ENCODE data around the gene KCNQ4.

Gene KCNQ4

DNA sequence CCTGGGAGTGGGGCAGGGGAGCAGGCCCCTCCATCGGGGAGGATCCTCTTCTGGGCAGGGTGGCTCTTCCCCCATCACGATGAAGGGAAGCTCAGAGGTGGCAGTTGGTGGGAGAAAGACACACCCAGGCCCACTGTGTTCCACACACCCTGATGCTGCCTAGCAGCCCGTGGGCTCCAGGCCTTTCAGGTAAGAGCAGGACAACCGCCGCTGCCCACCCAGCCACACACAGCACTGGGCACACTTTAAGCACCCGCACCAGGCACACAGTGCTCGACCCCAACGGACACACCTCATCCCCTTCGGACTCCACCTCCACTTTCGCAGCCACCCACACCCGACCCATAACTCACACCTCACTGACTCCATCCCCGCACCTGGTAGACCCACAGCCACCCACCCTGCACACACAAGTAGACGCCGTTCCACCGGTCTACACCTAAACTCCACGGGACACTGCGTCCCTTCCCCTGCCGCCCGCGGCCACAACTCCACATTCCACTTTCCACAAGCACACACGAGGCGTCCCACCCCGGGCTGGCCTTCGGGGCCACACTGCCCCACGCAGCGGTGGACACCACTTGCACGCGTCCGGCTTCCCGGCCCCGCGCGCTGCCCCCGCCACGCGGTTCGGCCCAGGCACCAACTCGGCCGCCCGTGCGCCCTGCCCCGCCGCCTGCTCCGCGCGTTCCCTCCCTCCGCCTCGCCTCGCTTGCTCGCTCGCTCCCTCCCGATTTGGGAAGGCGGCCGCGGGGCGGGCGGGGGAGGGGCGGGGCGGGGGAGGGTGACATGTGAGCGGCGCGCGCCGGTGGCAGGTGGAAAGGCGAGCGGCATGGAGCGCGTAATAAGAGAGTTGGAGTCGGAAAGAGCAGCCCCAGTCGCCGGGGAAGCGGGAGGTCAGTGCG is at the start of gene KCNQ4:
Gene KCNQ4, plus strand, starts transcription at position 787 of the 905 bp plus-strand sequence. CDS start 307 bp downstream, outside the sequence.
- peak; percentile 20 for DNase-seq

DNA sequence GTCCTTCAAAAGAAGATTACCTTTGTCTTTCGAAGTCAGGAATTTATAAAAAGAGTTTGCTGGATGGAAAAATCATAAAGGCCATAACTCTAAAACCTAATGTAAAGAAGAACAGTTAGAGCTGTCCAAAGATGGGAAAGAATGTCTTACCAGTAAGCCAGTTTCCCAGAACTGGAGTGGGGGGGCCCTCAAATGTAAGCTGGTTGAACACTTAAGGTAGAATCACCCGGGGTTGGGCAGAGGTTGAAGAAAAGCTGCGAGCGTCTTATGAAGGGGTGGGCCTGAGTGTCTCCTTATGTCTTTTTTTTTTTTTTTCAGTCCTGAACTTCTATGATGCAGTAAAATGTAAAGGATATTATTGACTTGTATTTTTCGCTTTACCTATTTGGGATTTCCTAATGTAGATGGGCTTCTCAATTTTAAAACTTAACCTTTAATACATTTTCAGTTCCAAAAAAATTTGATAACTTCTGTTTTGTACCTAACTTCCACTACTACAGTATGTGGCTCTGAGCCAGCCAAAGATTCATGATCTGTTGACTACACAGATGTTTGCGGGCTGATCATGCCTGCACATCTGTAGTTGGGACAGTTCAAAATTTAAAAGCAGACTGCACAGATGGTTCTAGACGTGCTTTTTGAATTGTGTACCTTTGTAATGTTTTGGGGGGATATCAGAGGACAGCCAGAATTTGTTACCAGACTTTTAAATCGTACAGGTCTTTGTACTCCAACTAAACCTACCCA is 48.5 kb upstream of the KCNQ4 start:
- DNase-seq: no peak

DNA sequence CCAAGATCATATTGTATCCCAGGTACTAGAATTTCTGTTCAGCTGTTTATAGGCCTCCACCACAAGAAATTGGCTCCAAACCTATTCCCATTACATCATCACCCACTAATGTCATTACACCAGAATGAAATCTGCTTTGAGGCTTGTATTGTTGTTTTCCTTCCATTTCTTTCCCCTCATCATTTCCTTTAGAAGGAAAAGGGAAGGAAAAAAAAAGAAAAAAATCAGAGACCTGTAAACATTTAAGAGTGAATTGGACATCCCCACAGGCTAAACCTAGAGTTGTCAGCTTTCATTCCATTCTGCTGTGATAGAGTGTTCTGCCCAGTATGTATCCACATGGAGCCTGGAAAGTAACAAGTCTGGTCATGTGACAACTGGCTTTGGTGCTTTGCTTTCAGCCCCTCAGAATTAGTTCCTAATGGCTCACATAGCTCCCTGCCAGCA is 47.5 kb upstream of the KCNQ4 start:
- no peak for DNase-seq

DNA sequence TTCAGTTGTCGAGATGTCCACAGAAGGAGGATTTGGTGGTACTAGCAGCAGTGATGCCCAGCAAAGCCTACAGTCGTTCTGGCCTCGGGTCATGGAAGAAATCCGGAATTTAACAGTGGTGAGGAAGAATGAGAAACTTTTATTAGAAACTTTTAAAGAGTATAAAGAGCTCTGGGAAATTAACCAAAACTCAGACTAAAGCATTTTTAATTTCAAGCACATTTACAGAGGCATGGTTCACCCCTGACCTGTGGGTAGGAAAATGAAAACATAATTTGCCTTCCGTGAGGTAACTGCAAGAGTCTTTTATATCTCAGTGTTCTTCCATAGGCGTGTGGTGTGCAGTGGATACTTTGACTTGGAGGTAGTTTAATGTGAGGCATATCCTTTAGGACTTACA is 44.8 kb upstream of the KCNQ4 start:
- DNase-seq: no peak

DNA sequence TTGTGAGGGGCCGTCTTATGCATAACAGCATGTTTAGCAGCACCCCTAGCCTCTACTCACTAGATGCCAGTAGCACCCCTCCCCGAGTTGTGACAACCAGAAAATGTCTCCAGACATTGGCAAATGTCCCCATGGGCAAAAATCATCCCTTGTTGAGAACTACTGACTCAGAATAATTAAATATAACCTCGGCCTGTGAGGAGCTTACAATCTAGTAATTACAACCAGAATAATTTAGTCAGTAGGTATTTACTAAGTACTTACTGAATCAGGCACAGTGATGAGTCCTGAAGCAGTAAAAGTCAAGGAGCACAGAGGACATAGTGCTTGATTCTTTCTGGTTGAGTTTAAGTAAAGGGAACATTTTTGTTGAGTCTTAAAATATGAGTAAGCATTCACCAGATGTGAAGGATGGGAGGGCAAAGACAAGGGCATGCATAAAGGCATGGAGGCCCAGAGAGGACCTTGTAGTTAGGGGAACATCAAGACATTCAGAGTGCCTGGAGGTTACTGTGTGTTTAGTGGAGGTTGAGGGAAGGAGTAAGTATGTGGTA is 44.1 kb upstream of the KCNQ4 start:
- no peak for DNase-seq

DNA sequence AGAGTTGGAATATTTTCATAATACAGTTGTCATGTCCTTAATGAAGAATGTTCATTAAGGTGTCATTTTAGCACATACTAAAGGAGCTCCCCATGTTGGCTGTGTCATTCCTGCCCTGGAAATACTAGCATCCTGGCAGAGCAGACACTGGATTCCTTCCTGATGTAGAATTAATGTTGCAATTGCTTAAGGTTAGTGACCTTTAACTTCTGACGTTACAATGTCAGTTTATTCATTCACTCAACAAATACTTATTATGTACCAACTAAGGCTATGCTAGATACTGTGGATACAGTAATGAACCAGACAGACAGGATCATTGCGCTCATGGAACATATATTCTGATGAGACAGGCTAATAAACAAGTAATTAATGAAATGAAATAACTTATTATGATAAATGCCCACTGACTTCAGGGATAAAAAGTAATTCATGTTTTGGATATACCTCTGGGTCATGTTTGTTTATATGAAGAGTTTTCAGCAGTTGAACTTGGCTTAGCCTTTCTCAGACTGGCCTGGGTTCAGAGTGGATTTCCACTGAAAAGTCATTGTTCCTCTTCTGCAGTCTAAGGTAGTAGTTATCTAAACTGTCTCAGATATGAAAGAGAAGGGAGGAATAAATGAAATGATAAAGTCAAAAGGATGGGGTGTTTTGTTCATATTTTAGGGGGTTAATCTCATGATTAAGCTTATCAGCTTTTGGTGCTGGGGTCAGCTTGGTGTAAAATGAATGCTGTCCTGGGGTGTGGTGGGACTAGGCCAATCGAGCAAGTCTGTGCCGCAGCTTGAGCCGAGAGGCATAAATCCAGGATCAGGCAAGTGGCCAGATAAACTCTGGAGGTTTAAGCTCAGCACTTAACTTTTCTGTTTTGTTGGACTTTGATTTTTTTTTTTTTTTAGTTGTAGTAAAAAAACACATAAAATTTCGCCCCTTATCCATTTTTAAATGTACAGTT is 43.3 kb upstream of the KCNQ4 start:
- no peak for DNase-seq

DNA sequence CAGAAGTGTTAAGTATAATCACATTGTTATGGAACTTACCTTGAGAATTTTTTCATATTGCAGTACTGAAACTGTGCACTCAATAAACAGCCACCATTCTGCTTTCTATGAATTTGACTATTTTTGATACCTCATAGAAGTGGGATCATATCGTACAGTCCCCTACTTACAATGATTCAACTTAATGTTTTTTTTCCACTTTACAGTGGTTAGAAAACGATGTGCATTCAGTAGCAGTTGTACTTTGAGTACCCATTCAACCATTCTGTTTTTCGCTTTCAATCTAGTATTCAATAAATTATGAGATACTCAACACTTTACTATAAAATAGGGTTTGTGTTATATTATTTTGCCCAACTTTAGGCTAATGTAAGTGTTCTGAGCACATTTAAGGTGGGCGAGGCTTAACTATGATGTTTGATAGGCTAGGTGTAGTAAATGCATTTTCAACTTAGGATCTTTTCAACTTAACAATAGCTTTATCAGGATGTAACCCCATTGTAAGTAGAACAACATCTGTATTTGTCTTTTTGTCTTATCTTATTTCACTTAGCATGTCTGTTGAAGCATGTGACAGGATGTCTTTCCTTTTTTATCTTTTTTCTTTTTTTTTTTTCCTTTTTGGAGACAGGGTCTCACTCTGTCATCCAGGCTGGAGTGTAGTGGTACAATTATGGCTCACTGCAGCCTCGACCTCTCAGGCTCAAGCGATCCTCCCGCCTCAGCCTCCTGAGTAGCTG is 42.4 kb upstream of the KCNQ4 start:
- no peak for DNase-seq

DNA sequence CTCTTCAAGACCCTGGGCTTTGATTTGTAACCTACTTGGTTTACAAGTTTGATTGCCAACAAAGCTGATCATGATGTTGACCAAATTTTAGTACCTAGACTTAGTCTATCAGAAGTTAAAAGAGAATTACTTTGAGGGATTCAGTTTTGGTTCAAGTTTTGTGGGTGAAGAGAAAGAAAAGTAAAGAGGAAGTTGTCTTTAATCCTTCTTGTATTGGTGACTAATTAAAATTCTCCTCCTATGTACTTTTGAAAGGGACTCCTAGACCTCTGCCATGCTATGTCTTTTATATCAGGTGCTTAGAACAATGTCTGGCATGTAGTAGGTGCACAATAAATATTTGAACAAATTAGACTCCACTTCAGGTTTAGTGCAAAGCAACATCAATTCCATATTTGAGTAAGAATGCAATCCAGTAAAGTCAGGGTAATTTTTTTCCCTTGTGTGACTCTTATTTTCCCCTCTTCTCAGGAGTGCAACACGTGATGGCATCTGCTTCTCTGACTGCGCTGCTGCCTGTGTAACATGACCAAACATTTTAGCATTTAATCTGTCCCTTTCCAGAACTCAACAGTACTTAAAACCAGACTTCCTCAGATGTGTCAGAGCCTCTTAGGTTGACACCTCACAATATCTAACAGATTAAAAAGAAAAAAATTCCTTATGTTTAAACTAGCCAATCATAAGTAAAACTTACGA is 41.1 kb upstream of the KCNQ4 start:
- peak; percentile 16 for DNase-seq

DNA sequence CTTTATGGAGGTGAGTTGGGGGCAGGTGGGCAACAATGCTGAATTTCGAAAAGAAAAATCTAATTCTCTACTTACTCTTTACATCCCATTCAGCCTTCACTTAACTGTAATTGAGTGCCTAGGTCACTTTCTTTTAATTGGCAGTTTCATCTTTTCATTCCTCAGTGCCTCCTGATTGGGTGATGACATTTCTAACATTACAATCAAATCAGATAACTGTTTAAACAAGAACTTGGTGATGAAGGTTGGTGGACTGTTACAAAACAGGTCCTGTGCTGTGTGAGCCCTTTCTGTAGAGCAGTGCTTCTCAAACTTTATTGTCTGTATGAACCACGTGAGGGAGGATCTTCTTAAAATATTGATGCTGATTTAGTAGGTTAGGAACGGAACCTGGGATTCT is 40.1 kb upstream of the KCNQ4 start:
- DNase-seq: no peak

DNA sequence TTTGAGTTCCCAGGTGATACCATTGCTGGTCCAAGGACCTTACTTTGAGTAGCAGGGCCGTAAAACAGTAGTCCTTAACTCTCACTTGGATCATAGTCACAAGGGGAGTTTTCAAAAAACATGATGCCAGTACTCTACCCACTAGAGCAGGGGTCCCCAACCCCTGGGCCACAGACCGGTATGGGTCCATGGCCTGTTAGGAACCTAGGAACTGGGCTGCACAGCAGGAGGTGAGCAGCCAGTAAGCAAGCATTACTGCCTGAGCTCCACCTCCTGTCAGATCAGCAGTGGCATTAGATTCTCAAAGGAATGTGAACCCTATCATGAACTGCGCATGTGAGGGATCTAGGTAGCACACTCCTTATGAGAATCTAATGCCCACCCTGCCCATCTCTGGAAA is 39.7 kb upstream of the KCNQ4 start:
- no peak for DNase-seq

DNA sequence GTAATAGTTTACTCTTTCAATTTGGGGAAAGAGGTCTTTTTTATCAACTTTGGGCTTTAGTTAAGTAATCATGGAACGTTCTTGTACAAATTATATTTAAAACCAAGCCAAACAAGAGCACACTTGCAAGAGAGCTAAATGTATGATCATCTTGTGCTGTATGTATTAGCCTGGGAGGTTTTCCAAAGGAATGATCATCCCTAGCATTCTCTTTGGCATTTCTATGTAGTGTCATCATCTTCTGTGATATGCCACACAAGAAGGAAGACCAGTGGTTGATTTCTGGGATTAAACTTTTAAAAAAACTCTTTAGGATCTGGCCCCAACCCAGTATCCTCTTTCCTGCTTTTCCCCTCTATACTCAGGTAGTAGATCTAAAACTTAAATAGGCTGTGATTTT is 38.4 kb upstream of the KCNQ4 start:
- DNase-seq: no peak

DNA sequence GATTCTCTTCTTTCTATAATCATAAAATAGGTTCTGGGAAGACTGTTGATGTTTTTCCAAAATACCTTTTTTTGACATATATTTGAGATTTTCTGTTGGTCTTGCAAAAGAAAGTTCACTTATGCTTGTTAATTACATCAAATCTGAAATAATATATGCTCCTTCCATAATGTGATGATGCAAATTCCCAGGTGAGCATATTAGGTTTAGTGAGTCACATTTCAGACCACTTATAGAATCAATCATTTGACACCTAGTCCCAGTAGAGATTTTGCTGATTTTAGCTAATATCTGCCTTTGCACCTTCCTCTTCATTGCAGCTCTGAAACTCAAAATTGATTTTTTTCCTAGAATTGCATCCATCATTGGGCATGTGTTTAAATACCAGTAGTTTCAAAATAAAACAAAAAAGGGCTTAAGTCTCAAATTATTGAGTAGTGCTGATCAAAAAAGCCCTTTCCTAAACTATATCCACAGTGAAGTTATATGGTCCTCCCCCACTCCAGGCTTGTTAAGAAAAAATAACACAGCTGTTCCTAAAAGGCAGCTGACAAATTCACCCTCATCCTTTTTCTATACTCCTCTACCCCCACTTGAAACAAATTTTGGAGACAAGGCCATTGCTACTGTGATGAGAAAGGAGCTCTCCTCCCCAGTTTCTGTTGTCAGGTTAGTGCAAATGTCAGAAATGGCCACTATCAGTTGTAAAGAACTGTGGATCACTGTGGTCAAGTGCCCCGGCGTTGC is 37.1 kb upstream of the KCNQ4 start:
- no peak for DNase-seq

DNA sequence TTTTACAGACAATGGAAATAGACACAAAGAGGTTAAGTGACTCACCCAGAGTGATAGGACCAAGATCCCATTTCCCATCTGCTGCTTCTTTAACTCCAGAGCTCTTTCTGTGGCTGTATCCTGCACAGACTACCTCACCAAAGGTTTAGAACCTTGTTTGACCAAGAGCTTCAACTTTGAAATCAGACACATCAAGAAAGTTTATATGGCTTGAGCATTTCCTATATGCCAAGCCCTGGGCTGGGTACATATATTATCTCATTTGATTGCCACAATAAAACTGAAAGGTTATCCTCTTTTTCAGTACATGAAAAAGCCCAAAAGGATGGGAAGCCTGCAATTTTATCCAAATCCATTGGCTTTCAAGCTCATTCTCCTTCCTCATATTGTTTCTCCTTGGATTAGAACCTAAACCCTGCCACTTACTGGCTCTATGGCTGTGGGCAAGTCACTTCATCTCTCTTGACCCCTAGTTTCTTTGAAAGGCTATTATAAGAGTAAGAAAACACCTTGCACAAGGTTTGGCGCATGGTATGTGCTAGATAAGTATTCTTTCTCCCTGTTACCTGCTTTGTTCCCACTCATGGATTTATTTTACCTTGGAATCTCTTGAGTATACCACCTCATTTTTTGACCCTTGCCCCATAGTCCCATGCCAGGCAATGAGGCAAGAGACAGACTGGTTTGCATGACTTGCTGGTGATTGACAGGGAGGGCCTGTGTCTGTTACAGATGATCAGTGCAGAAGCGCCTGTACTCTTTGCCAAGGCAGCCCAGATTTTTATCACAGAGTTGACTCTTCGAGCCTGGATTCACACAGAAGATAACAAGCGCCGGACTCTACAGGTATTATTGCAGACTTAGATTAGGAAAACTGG is 34.5 kb upstream of the KCNQ4 start:
- DNase-seq: no peak

DNA sequence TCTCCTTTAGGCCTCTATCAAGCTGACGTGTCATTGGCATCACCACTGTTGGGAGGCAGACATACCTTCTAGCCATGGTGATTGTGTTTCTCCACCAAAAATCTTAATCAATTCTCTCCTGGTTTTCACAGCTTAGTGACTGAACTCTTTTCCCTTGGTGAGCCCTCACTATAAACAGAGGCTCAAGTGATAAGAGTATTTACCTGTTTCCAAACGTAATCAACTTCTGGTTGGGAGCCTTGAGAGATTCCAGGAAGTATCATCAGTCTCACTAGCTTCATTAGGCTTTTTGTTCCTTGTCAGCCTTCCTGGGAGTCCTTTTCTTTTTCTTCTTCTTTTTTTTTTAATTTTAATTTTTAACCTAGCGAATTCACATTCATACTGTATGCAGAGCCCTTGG is 33.8 kb upstream of the KCNQ4 start:
- no peak for DNase-seq

DNA sequence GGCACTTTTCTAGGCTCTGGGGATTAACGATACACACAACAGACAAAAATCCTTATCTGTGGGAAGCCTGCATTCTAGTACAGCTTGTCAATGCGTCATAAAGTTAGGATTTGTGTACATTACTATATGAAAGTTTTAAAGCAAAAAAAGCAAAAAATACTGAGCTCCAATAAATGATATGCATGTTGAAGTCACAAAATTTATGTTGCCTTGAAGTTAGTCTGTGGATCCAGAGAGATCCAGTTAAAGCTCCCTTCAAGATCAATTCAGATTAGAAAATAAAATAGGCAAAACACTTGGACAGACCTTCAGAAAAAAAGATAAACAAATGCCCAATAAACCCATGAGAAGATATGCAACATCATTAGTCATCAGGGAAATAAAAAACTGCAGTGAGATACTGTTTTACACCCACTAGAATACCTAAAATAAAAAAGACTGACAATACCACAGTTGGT is 33.1 kb upstream of the KCNQ4 start:
- DNase-seq: no peak

DNA sequence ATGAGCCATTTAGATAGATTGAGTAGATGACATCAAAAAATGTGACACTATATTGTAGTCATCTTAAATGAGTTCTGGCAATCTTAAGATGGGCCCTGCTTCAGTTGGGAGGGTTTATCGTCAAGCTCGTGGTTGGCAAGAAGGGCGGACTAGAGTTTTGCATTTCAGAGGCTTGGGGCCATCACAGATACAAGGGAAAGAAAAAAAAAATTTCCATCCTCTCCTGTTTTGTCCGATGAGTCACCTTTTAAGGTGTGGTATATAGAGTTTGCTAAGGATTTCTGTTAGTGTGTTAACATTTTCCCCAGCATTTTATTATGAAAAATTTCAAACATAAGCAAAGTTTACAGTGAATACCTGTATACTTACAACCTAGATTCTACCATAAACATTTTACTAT is 31.8 kb upstream of the KCNQ4 start:
- DNase-seq: no peak

DNA sequence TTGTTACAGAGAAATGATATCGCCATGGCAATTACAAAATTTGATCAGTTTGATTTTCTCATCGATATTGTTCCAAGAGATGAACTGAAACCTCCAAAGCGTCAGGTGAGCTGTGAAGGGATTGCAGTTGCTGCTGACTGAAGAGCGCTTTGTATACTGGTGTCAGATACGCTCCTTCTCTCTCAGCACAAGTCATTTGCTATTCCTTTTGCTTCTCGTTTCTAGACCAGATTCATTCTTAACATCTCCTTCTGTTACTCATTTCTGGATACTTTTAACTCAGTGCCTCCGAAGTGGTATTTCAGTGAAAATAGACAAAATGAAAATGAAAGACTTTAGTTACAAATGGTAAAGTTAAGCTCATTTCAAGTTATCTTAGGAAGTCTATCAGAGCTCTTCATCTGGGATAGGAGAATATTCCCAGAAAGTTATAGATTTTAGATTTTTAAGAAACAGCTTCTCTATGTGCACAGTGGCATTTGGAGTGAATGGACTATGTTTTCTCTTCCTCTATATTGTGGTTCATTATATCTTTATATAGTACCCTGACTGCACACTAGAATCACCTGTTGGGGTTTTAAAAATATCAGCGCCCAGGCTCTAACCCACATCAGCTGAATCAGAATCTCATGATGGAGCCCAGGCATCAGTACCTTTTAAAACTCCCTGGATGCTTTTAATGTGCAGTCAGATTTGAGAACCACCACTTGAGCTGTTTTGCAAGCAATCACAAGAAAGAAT is 30.3 kb upstream of the KCNQ4 start:
- DNase-seq: no peak

DNA sequence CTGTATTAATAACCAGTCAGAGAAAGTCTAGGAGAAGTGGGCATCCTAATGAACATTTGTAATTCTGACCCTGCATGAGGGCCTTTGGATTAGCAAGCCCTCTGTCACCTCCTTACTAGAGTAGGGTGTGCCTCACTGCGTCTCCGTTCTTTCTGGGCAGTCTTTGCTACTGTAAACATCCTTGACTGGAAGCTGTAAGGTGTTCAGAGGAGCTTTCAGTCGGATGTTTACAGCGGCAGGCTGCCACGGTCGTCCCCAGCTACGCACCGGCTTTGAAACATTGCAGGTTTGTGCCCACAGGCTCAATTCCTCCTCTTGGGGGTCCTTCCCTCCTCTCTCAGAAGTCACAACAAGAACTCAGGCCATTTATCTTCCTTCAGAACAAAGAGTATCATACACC is 29.4 kb upstream of the KCNQ4 start:
- no peak for DNase-seq

DNA sequence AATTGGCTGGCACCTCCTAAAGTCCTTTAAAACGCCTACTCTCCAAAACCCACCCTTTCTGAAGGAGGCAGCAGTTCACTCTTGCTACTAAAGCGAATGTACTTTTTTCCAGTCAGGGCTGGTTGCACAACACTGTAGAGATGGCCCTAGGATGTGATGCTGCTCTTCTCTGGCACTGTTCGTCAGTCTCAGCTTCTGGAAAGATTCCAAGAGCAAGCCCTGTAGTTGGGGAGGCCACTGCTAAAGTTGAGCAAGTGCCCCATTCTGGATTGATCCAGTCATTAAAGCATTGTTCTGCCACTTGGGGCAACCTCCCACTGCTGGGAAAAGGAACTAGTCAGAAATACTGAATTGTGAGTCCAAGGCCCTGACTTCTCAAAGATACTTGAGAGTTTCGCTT is 28.5 kb upstream of the KCNQ4 start:
- peak; percentile 65 for DNase-seq
